RWPE1 (cell line): ENCODE measurements around the gene PROX1.

Source experiments
- CTCF ChIA-PET: fragments of 350-600 bp; sonication (Branson Sonifier 250); formaldehyde crosslinking; extraction: SDS; loops from one replicate; lab custom pipeline; 2021; lab: Yijun Ruan, JAX
- POLR2A ChIA-PET: fragments of 400-600 bp; formaldehyde crosslinking; extraction: SDS; loops from one replicate; lab custom pipeline; 2020; ENCODE audit warnings: antibody characterized with exemption; ENCODE audit not compliant: low non-redundant PET; lab: Yijun Ruan, JAX
- DNase-seq: peaks from one replicate; pipeline ENCODE4 v3.0.0; 2012; ENCODE audit warnings: low spot score
- H3K27ac ChIP-seq: fragments of 450-650 bp; 2 replicates; pipeline ENCODE4 v1.5.1; 2017
- CTCF ChIP-seq: fragments of 450-650 bp; conservative IDR thresholded peaks from 2 replicates; pipeline ENCODE4 v1.5.1; 2017; ENCODE audit warnings: low read depth, mild to moderate bottlenecking

PROX1 gene

DNA sequence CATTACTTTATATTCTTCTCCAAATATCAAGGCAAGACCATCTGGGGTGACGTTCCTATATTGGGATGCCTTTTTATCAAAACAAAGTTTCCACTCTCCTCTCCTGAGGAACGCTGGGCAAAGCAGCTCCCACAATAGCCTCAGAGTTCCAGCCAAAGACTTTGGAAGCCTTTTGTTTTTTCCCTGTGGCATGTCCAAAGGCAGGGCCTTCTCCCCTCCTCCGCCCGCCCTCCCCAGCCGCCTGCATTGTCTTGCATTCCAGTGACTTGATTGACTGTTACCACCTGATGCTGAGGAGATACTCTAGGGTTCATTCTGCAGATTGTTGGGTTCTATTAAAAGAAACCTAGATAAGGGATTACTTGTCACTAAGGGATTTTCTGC is 43.5 kb downstream of the PROX1 start:
- TF ChIP-seq CTCF, result no peak
- POLR2A ChIA-PET, result no interaction called here

GRCh38 chr1:214037468-214037867 is 49.7 kb downstream of the PROX1 start:
- TF ChIP-seq CTCF, result no peak
- H3K27ac ChIP-seq, result no peak overlapping the region
- no peak for DNase-seq
- ChIA-PET CTCF (no interaction called here), POLR2A (no interaction called here)

More for the DNA sequence above, 43.5 kb downstream of the PROX1 start:
- CTCF ChIA-PET, result no interaction called here
- H3K27ac ChIP-seq, result no peak overlapping the region
- DNase-seq, result no peak

- TF ChIP-seq CTCF, result no peak
- no peak overlapping the region for H3K27ac ChIP-seq
- ChIA-PET POLR2A (no interaction called here), CTCF (no interaction called here)
- DNase-seq, result no peak
Measured at GRCh38 chr1:214039394-214040018, 51.7 kb downstream of the PROX1 start.

DNA sequence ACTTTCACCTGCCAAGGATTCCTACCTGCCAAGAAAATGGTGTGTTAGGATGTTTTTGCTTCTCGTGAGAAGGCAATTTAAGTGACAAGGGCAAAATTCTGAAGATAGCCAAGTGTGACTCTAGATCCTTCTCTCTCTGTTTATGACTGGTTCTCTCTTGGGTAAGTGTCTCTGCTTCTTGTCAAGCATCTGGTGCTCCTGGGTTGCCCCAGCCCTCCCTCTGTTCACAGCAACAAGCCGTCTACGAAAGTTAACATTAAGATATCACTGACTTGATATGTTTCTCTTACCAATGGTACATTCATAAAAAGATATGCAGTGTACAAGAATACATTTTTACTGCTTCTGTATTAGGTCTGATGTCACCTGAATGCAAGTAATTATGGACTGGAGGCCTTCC is 55.4 kb downstream of the PROX1 start:
- POLR2A ChIA-PET, result no interaction called here
- TF ChIP-seq CTCF, result no peak
- DNase-seq, result no peak
- CTCF ChIA-PET, result no interaction called here
- H3K27ac ChIP-seq, result no peak overlapping the region

DNA sequence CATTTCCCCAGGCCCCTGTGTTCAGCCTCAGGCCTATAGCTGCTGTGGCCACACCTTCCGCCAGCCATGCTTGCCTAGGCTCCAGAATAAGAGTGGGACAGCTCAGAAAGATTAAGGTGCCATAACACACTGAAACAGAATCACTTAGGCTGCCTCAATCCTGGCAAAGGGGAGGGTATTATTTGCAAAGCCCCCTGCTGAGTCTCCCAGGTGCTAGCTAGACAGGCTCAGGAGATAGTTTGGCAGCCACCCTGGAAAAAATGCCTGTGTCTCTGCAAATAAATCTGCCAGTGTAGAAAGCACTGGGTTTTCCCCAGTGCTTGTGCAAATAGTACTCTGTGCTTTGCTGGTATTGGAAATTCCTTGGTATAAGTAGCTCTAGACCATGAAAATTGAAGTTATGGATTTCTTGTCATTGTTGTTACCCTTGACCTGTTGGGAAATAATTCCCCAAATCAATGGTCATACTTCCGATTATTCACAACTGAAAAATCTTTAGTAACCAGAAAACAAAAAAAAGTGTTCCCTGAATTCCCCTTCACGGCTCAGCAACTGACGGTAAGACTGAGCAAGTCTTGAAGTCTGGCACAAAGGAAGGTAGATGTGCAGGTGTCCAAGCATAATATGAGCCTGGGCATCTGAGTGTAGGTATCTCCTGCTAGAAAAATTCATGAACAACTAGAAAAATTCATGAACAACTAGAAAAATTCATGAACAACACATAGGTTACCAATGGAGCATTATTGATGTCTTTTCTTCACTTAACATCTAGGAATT is 56.9 kb downstream of the PROX1 start:
- no peak overlapping the region for H3K27ac ChIP-seq
- POLR2A ChIA-PET, result no interaction called here
- no peak for DNase-seq
- TF ChIP-seq CTCF, result no peak
- CTCF ChIA-PET, result no interaction called here

- CTCF ChIA-PET, result interaction anchor here (0.7 kb wide), 1 partner anchor 153 kb away, joined by 3 read pairs; no protein-coding TSS in a partner anchor
- POLR2A ChIA-PET, result no interaction called here
Measured at GRCh38 chr1:214050513-214051401, 63.0 kb downstream of the PROX1 start.

More at GRCh38 chr1:214050513-214051401, 63.0 kb downstream of the PROX1 start:
- no peak for TF ChIP-seq CTCF
- DNase-seq, result no peak
- no peak overlapping the region for H3K27ac ChIP-seq
